K562 (cell line): ENCODE measurements around the gene LRMDA. TPM values are rescaled to one million over a fixed set of nuclear protein-coding genes. Genes with fewer than 3 reads are reported as not detected.

Source experiments
- ATAC-seq: fragments of 200-7000 bp; cut with Tn5 transposase; 3 replicates; pipeline ENCODE4 v1.9.1; 2020; ENCODE audit warnings: moderate library complexity
- BruUV-seq: library from RNA; stranded (reverse); fragments of 400-500 nt; replicated peaks from 2 replicates; lab custom pipeline; 2021; lab: Mats Ljungman, UMichigan
- CTCF ChIA-PET: fragments of 300-600 bp; formaldehyde crosslinking; extraction: SDS; loops from one replicate; lab custom pipeline; 2021; ENCODE audit warnings: low intra/inter-chr PET ratio; lab: Yijun Ruan, JAX
- POLR2A ChIA-PET: fragments of 300-600, 350-650 bp; sonication (Branson Sonifier 250); formaldehyde crosslinking; extraction: SDS; loops from one replicate; lab custom pipeline; 2021; ENCODE audit warnings: antibody characterized with exemption, inconsistent platforms; lab: Yijun Ruan, JAX
- DNase-seq, 4 experiments: peaks; one replicate each; pipeline versions ENCODE4 v3.0.0 to v3.0.0-alpha.2; 2011 to 2018; ENCODE audit warnings: low spot score in 3 of 4, mixed read lengths in 3 of 4; ENCODE audit errors: extremely low read depth in 1 of 4
- FAIRE-seq: peaks from 2 replicates; lab custom pipeline; 2011; peaks lifted over from hg19 to GRCh38; lab: Jason Lieb, UNC
- H2AFZ ChIP-seq: 2 replicates; pipeline ENCODE4 v1.6.0; 2011; ENCODE audit warnings: low read depth, low read length, control low read depth, inconsistent platforms
- H3K27ac ChIP-seq: fragments of 200-600 bp; 3 replicates; pipeline ENCODE4 v1.8.0; 2011; ENCODE audit warnings: low read depth, mild to moderate bottlenecking, control low read depth, inconsistent platforms, low read length, moderate library complexity, mixed read lengths; ENCODE audit errors: extremely low read depth
- H3K27me3 ChIP-seq, 2 experiments: fragments of 300-600 bp in 1 of 2; 2 replicates in 1 of 2; 3 replicates in 1 of 2; pipeline versions ENCODE4 v1.6.0 to v1.8.0; 2011; ENCODE audit warnings: inconsistent platforms in 2 of 2, low read length in 2 of 2, mild to moderate bottlenecking in 1 of 2, mixed read lengths in 1 of 2, moderate library complexity in 1 of 2; ENCODE audit not compliant: control insufficient read depth in 2 of 2, insufficient read depth in 2 of 2
- H3K36me3 ChIP-seq: fragments of 300-600 bp; 3 replicates; pipeline ENCODE4 v1.8.0; 2011; ENCODE audit warnings: mild to moderate bottlenecking, low read length, inconsistent platforms; ENCODE audit not compliant: control insufficient read depth, insufficient read depth
- H3K4me1 ChIP-seq, 2 experiments: fragments of 200-600 bp in 1 of 2; replicated peaks in 1 of 2; 2 replicates in 1 of 2; 3 replicates in 1 of 2; pipeline versions ENCODE4 v1.5.1 to v1.8.0; 2011; ENCODE audit warnings: inconsistent platforms in 2 of 2, low read length in 2 of 2, mild to moderate bottlenecking in 1 of 2, mixed read lengths in 1 of 2, moderate library complexity in 1 of 2; ENCODE audit not compliant: control insufficient read depth in 2 of 2, insufficient read depth in 2 of 2
- H3K4me2 ChIP-seq: 2 replicates; pipeline ENCODE4 v1.6.1; 2011; ENCODE audit warnings: low read length, control low read depth, inconsistent platforms, mixed read lengths; ENCODE audit not compliant: insufficient read depth
- H3K4me3 ChIP-seq: fragments of 200-600 bp; sonication (generic), shearing (Covaris generic); 2 replicates; pipeline ENCODE4 v1.5.1; 2016; ENCODE audit warnings: control low read depth, inconsistent platforms
- H3K79me2 ChIP-seq: fragments of 200-600 bp; 3 replicates; pipeline ENCODE4 v1.8.0; 2011; ENCODE audit warnings: low read length, inconsistent platforms; ENCODE audit not compliant: control insufficient read depth, insufficient read depth
- H3K9ac ChIP-seq, 2 experiments: 2 replicates each; pipeline versions ENCODE4 v1.6.0 to v1.6.1; 2011; ENCODE audit warnings: low read depth in 2 of 2, low read length in 2 of 2, control low read depth in 1 of 2, inconsistent platforms in 1 of 2, mild to moderate bottlenecking in 1 of 2, mixed read lengths in 1 of 2; ENCODE audit not compliant: insufficient read depth in 1 of 2
- H3K9me1 ChIP-seq: one replicate; pipeline ENCODE4 v1.6.0; 2011; ENCODE audit warnings: inconsistent platforms, mild to moderate bottlenecking, low read length, moderate library complexity; ENCODE audit not compliant: control insufficient read depth, insufficient read depth
- H3K9me3 ChIP-seq: replicated peaks from 2 replicates; pipeline ENCODE4 v1.5.1; 2011; ENCODE audit warnings: low read depth, low read length, inconsistent platforms; ENCODE audit not compliant: control insufficient read depth, insufficient read depth
- H4K20me1 ChIP-seq: replicated peaks from 2 replicates; pipeline ENCODE4 v1.6.1; 2011; ENCODE audit warnings: low read length, inconsistent platforms, mixed read lengths; ENCODE audit not compliant: control insufficient read depth, insufficient read depth
- HDAC6 ChIP-seq: IDR thresholded peaks from 2 replicates; pipeline ENCODE4 v1.6.1; 2012; ENCODE audit warnings: low read depth, mild to moderate bottlenecking, control low read depth, inconsistent platforms, low read length, moderate library complexity
- POLR2AphosphoS2 ChIP-seq: IDR thresholded peaks from 2 replicates; pipeline ENCODE4 v1.6.1; 2012; ENCODE audit warnings: low read length, improper control_type of control experiment
- WGBS: fragments of 100-300 bp; shearing (Covaris generic); methylation state at CpG from one replicate; pipeline ENCODE4 v1.1.6; 2016; ENCODE audit warnings: low coverage, mixed read lengths; ENCODE audit not compliant: insufficient coverage; ENCODE audit errors: missing lambda C conversion rate; 5-methylcytosine and 5-hydroxymethylcytosine counted together
- in situ Hi-C: fragments of 300-500 bp; cut with MboI; formaldehyde crosslinking; loops from 4 replicates; pipeline ENCODE4 v1.15.0; 2018; ENCODE audit warnings: inconsistent platforms, mixed read lengths
- intact Hi-C: fragments of 100-400 bp; cut with micrococcal nuclease; formaldehyde crosslinking; loops from 2 replicates; pipeline ENCODE4 v1.14.2; 2022
- polyA plus RNA-seq, 8 experiments: library from polyadenylated mRNA; depleted of rRNA in 4 of 8; stranded (reverse) in 5 of 8; unstranded in 3 of 8; fragments of >200 nt; fragmentation: Nextera tagmentation in 2 of 8; fragmentation: Illumina TruSeq in 1 of 8; extraction: Ambion mirVana in 2 of 8; extraction: Trizol in 1 of 8; gene quantifications; 2 replicates each; pipeline versions ENCODE4 v1.2.1 to v1.2.3, GENCODE V29; 2011 to 2014; ENCODE audit warnings: inconsistent platforms in 1 of 8, missing spikeins in 1 of 8
- total RNA-seq, 7 experiments: library from RNA; depleted of rRNA in 6 of 7; stranded (reverse); fragments of >200 nt in 6 of 7; fragmentation: Illumina TruSeq in 2 of 7; extraction: Trizol in 2 of 7; gene quantifications; 2 replicates each; pipeline versions ENCODE4 v1.2.1 to v1.2.3, GENCODE V29; 2011 to 2021; ENCODE audit warnings: low replicate concordance in 1 of 7
- TF ChIP-seq, protein P1 (sequence below): fragments of 250-450 bp; sonication (Bioruptor Pico); IDR thresholded peaks from 2 replicates; pipeline ENCODE4 v1.8.0; 2021; ENCODE audit warnings: mild to moderate bottlenecking, moderate library complexity
- TF ChIP-seq, protein P2 (sequence below): sonication (generic); formaldehyde crosslinking; IDR thresholded peaks from 2 replicates; pipeline ENCODE4 v1.9.0; 2022; ENCODE audit warnings: mild to moderate bottlenecking, missing genetic modification reagents
- TF ChIP-seq, protein P3 (sequence below): IDR thresholded peaks from 2 replicates; pipeline ENCODE4 v1.6.1; 2011; ENCODE audit not compliant: insufficient read length; ENCODE audit errors: extremely low read depth

The LRMDA gene
- total and polyA plus RNA-seq, 9 of the 15 experiments (the other 6 are each of a cell fraction or from before 2014, with no cell fraction given) = 0.25 TPM; not detected in 8

DNA sequence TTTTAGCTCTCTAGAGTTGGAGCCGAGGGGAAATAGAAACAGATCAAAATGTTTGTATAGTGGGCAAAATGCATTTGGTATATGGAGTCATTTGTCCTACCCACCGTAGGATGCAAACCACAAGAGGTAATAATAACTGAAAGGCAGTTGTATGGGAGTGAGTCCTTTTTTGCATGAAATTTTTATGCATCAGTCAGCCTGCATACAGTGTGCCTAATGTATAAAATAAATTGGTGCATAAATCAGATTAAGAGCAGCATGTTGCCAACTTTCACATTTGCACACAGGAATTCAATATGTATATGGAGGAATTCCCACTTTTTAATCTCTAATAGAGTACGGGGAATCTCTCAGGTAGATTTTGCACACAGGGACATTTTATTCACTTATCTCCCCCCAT, 262.8 kb downstream of the LRMDA start (continued):
- TF ChIP-seq, protein P1, sequence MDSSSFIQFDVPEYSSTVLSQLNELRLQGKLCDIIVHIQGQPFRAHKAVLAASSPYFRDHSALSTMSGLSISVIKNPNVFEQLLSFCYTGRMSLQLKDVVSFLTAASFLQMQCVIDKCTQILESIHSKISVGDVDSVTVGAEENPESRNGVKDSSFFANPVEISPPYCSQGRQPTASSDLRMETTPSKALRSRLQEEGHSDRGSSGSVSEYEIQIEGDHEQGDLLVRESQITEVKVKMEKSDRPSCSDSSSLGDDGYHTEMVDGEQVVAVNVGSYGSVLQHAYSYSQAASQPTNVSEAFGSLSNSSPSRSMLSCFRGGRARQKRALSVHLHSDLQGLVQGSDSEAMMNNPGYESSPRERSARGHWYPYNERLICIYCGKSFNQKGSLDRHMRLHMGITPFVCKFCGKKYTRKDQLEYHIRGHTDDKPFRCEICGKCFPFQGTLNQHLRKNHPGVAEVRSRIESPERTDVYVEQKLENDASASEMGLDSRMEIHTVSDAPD (CRISPR knock-in tag) = no peak
- no peak for TF ChIP-seq HDAC6
- TF ChIP-seq, protein P2, sequence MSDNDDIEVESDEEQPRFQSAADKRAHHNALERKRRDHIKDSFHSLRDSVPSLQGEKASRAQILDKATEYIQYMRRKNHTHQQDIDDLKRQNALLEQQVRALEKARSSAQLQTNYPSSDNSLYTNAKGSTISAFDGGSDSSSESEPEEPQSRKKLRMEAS (CRISPR knock-in tag) = no peak

DNA sequence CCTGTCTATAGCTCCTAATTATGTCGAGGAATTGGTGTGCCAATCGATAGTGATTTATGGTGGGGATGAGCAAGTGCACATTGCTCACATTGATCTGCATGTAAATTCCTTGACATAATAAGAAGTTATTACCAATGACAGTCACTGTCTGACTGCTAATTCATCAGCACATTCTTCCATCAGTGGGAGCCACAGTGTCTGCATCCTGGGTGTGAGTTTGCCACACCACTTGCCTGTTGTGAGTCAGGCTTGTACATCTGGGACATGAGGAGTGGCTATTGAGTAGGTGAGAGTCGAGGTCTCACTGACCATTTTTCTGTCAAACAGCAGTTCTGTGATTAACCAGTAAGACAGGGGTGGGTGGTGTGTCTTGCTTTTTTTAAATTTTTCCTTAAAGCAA, 263.4 kb downstream of the LRMDA start:
- intact Hi-C loops = no loop called here
- FAIRE-seq (no peak), DNase-seq (no peak), ATAC-seq (no peak)
- Histone ChIP-seq H3K9me1 (no peaks in the 10 kb centered on the region), H3K4me2 (no peak overlapping the region), H3K27ac (no peak overlapping the region), H3K4me1 (no peaks in the 10 kb centered on the region), H3K36me3 (no peaks in the 10 kb centered on the region), H3K27me3 (no peaks in the 10 kb centered on the region), H4K20me1 (no peaks in the 10 kb centered on the region), H3K9me3 (no peaks in the 10 kb centered on the region), H2AFZ (no peak overlapping the region), H3K4me3 (no peak overlapping the region), H3K79me2 (no peaks in the 10 kb centered on the region), H3K9ac (no peak overlapping the region)
- no peak for TF ChIP-seq POLR2AphosphoS2
- TF ChIP-seq, protein P3, sequence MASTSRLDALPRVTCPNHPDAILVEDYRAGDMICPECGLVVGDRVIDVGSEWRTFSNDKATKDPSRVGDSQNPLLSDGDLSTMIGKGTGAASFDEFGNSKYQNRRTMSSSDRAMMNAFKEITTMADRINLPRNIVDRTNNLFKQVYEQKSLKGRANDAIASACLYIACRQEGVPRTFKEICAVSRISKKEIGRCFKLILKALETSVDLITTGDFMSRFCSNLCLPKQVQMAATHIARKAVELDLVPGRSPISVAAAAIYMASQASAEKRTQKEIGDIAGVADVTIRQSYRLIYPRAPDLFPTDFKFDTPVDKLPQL = no peak
- 4% methylated on average over 3 of the region's 3 CpGs for WGBS
- BruUV-seq = no TSS peak
- ChIA-PET POLR2A (interaction anchor here (1.7 kb wide), 1 partner anchor 9 kb away, joined by 6 read pairs; no protein-coding TSS in a partner anchor), CTCF (no interaction called here)
- in situ Hi-C loops = no loop called here
